Motor neuron (in vitro differentiated cells): ENCODE measurements around the gene PHLDA1. TPM values are rescaled to one million over a fixed set of nuclear protein-coding genes. Genes with fewer than 3 reads are reported as not detected.

ENCODE experiments used
- ATAC-seq, 8 experiments: fragments of 200-7000 bp; cut with Tn5 transposase; replicated peaks in 6 of 8; 2 replicates each; pipeline ENCODE4 v1.8.0; 2021; ENCODE audit warnings: mild to moderate bottlenecking in 8 of 8, moderate library complexity in 8 of 8
- H3K27ac ChIP-seq, 2 donors: fragments of 250-450 bp; sonication (Bioruptor Pico); 2 replicates each; pipeline ENCODE4 v1.9.0; 2021; ENCODE audit warnings: antibody characterized with exemption in 2 of 2, mild to moderate bottlenecking in 2 of 2, moderate library complexity in 1 of 2
- H3K4me1 ChIP-seq, 2 donors: fragments of 250-450 bp; sonication (Bioruptor Pico); replicated peaks in 1 of 2; 2 replicates each; pipeline ENCODE4 v1.6.1; 2021; ENCODE audit warnings: antibody characterized with exemption in 2 of 2, mild to moderate bottlenecking in 2 of 2, moderate library complexity in 1 of 2
- H3K4me3 ChIP-seq, 5 donors: fragments of 250-450 bp; sonication (Bioruptor Pico); 2 replicates each; pipeline ENCODE4 v1.9.0; 2021; ENCODE audit warnings: antibody characterized with exemption in 5 of 5, mild to moderate bottlenecking in 5 of 5, moderate library complexity in 4 of 5
- WGBS, 10 experiments: fragments of 450-650 bp; shearing (Covaris generic); methylation state at CpG; one replicate each; pipeline ENCODE4 v1.0.0; 2022; 5-methylcytosine and 5-hydroxymethylcytosine counted together
- in situ Hi-C, 9 experiments: fragments of 400-800 bp; cut with MboI; loops; one replicate each; pipeline ENCODE4 v1.15.0; 2021; ENCODE audit warnings: low sequenced_read_pairs in 9 of 9, low pct_unique_long_range_greater_than_20kb in 2 of 9; ENCODE audit not compliant: unreplicated experiment in 9 of 9
- total RNA-seq, 8 experiments: library from RNA; unstranded; fragments of 300-600 nt; gene quantifications; 2 replicates each; pipeline versions ENCODE4 v1.2.3 to v1.2.4, GENCODE V29; 2022

The PHLDA1 gene
- total RNA-seq, 8 experiments from 2014 or later = 2.7 to 69.4 (median 16.5) TPM

- WGBS, 10 experiments = 48 to 100% (median 92%) methylated on average over 1 to 7 of the region's 8 CpGs; no CpG with 5 or more reads in 1 of the 10 experiments
- H3K4me1 ChIP-seq = peaks cover 8 to 17% of the 10 kb centered on the region in 2 donors
- in situ Hi-C loops = loop anchor here in 1 of 9 experiments (10.0 kb wide), 1 partner anchor 199 kb away; no protein-coding TSS in a partner anchor
- no peak for ATAC-seq
- H3K27ac ChIP-seq = no peak overlapping the region
- no peak overlapping the region for H3K4me3 ChIP-seq
Observed at GRCh38 chr12:76024102-76024781, 7.3 kb downstream of the PHLDA1 start.

GRCh38 chr12:76023069-76023690 is 8.4 kb downstream of the PHLDA1 start:
- no peak for ATAC-seq
- no peak overlapping the region for H3K27ac ChIP-seq
- peaks cover 7 to 13% of the 10 kb centered on the region in 2 donors for H3K4me1 ChIP-seq
- no peak overlapping the region for H3K4me3 ChIP-seq
- in situ Hi-C loops = loop anchor here in 1 of 9 experiments (10.0 kb wide), 1 partner anchor 198 kb away; no protein-coding TSS in a partner anchor
- 90 to 100% (median 100%) methylated on average over 1 to 2 of the region's 2 CpGs; no CpG with 5 or more reads in 7 of the 10 experiments for WGBS, 10 experiments

- no peak overlapping the region for H3K4me3 ChIP-seq
- H3K27ac ChIP-seq = no peak overlapping the region
- in situ Hi-C loops = loop anchor here in 1 of 9 experiments (10.0 kb wide), 1 partner anchor 198 kb away; no protein-coding TSS in a partner anchor
- peaks cover 10 to 12% of the 10 kb centered on the region in 2 donors for H3K4me1 ChIP-seq
- WGBS, 10 experiments = 53 to 100% (median 89%) methylated on average over 1 to 3 of the region's 3 CpGs; no CpG with 5 or more reads in 1 of the 10 experiments
- ATAC-seq = peak in 1 of 8 experiments; percentile 7
Observed at GRCh38 chr12:76022506-76022905, 9.1 kb downstream of the PHLDA1 start.

- ATAC-seq = peak in 2 of 8 experiments; percentile 36 to 45
- no peak overlapping the region for H3K27ac ChIP-seq
- no peak overlapping the region for H3K4me3 ChIP-seq
- peaks cover 5% of the 10 kb centered on the region in 2 donors for H3K4me1 ChIP-seq
- 41 to 97% (median 86%) methylated on average over 4 to 14 of the region's 15 CpGs for WGBS, 10 experiments
- in situ Hi-C loops = loop anchor here in 1 of 9 experiments (10.0 kb wide), 1 partner anchor 196 kb away; no protein-coding TSS in a partner anchor
Observed at GRCh38 chr12:76020731-76021672, 10.6 kb downstream of the PHLDA1 start.

- H3K27ac ChIP-seq = no peak overlapping the region
- ATAC-seq = no peak
Observed at GRCh38 chr12:76020281-76020680, 11.3 kb downstream of the PHLDA1 start.

GRCh38 chr12:76018672-76019071 is 12.9 kb downstream of the PHLDA1 start:
- Histone ChIP-seq H3K4me1 (peaks cover 0 to 5% of the 10 kb centered on the region in 2 donors), H3K27ac (no peak overlapping the region), H3K4me3 (no peak overlapping the region)
- whole genome bisulfite sequencing, 10 experiments = 67 to 100% (median 83%) methylated on average over 1 of the region's 1 CpG; no CpG with 5 or more reads in 3 of the 10 experiments
- in situ Hi-C loops = no loop called here
- no peak for ATAC-seq

More at GRCh38 chr12:76020281-76020680, 11.3 kb downstream of the PHLDA1 start:
- Histone ChIP-seq H3K4me3 (no peak overlapping the region), H3K4me1 (peaks cover 2 to 5% of the 10 kb centered on the region in 2 donors)
- WGBS, 10 experiments = 51 to 100% (median 72%) methylated on average over 2 to 5 of the region's 5 CpGs
- in situ Hi-C loops = loop anchor here in 1 of 9 experiments (10.0 kb wide), 1 partner anchor 195 kb away; no protein-coding TSS in a partner anchor

GRCh38 chr12:76018111-76018510 is 13.5 kb downstream of the PHLDA1 start:
- in situ Hi-C loops = no loop called here
- Histone ChIP-seq H3K4me1 (peaks cover 0 to 5% of the 10 kb centered on the region in 2 donors), H3K4me3 (no peak overlapping the region), H3K27ac (no peak overlapping the region)
- 32 to 100% (median 67%) methylated on average over 1 to 6 of the region's 6 CpGs; no CpG with 5 or more reads in 4 of the 10 experiments for WGBS, 10 experiments
- ATAC-seq = peak in 5 of 8 experiments; percentile 68 to 85 (median 73)

GRCh38 chr12:76014007-76014406 is 17.6 kb downstream of the PHLDA1 start:
- WGBS, 10 experiments = 59 to 97% (median 82%) methylated on average over 1 to 7 of the region's 8 CpGs
- ATAC-seq = no peak
- Histone ChIP-seq H3K4me1 (peaks cover 0 to 5% of the 10 kb centered on the region in 2 donors), H3K4me3 (no peak overlapping the region), H3K27ac (no peak overlapping the region)
- in situ Hi-C loops = no loop called here

GRCh38 chr12:76013603-76014002 is 18.0 kb downstream of the PHLDA1 start:
- ATAC-seq = no peak
- H3K27ac ChIP-seq = no peak overlapping the region
- peaks cover 0 to 5% of the 10 kb centered on the region in 2 donors for H3K4me1 ChIP-seq
- H3K4me3 ChIP-seq = no peak overlapping the region
- WGBS, 10 experiments = 92 to 100% (median 97%) methylated on average over 3 to 4 of the region's 4 CpGs; no CpG with 5 or more reads in 4 of the 10 experiments
- in situ Hi-C loops = no loop called here

- no peak for ATAC-seq
- H3K4me1 ChIP-seq = no peaks in the 10 kb centered on the region
- in situ Hi-C loops = no loop called here
- WGBS, 10 experiments = 84 to 100% (median 94%) methylated on average over 1 to 4 of the region's 4 CpGs; no CpG with 5 or more reads in 6 of the 10 experiments
- no peak overlapping the region for H3K4me3 ChIP-seq
- H3K27ac ChIP-seq = no peak overlapping the region
Observed at GRCh38 chr12:76012644-76013043, 18.9 kb downstream of the PHLDA1 start.

- in situ Hi-C loops = no loop called here
- WGBS, 10 experiments = 31 to 100% (median 90%) methylated on average over 3 to 6 of the region's 6 CpGs; no CpG with 5 or more reads in 1 of the 10 experiments
- ATAC-seq = peak in 2 of 8 experiments; percentile 37 to 56
- Histone ChIP-seq H3K4me3 (no peak overlapping the region), H3K4me1 (peaks cover 5 to 10% of the 10 kb centered on the region in 2 donors), H3K27ac (no peak overlapping the region)
Observed at GRCh38 chr12:76010732-76011458, 20.7 kb downstream of the PHLDA1 start.

- in situ Hi-C loops = no loop called here
- H3K4me3 ChIP-seq = no peak overlapping the region
- H3K27ac ChIP-seq = no peak overlapping the region
- WGBS, 10 experiments = 80 to 100% (median 100%) methylated on average over 1 to 3 of the region's 3 CpGs; no CpG with 5 or more reads in 1 of the 10 experiments
- ATAC-seq = no peak
- H3K4me1 ChIP-seq = peaks cover 5 to 10% of the 10 kb centered on the region in 2 donors
Observed at GRCh38 chr12:76008428-76008827, 23.1 kb downstream of the PHLDA1 start.
